Fibroblast of pulmonary artery (primary cell): Measurements from ENCODE around the gene SFTPB.
A peak's percentile ranks its signal among the peaks of the same experiment; 100 is the strongest.
"Not testable (repeated sequence)": the region's sequence is repeated elsewhere in the genome, so short reads cannot be mapped to it uniquely, and the experiment has no call there.

Source experiments
- DNase-seq: peaks from one replicate; pipeline ENCODE4 v3.0.0-alpha.2; 2010; ENCODE audit warnings: low read depth
- H3K4me3 ChIP-seq: replicated peaks from 2 replicates; pipeline ENCODE4 v1.5.1; 2011; ENCODE audit warnings: low read depth, mild to moderate bottlenecking, control low read depth, low read length, moderate library complexity
- CTCF ChIP-seq: IDR thresholded peaks from 2 replicates; pipeline ENCODE4 v1.5.1; 2011; ENCODE audit warnings: mild to moderate bottlenecking, control low read depth, low read length, inconsistent platforms; ENCODE audit errors: missing control alignments

The SFTPB gene

GRCh38 chr2:85619617-85620016 is 48.4 kb downstream of the SFTPB start:
- no peak for DNase-seq
- no peak overlapping the region for H3K4me3 ChIP-seq
- no peak for TF ChIP-seq CTCF

GRCh38 chr2:85617723-85618122 is 50.3 kb downstream of the SFTPB start:
- DNase-seq, H3K4me3 ChIP-seq: not testable (repeated sequence)

- TF ChIP-seq CTCF, result no peak
- no peak for DNase-seq
- H3K4me3 ChIP-seq, result no peak overlapping the region
Measured at GRCh38 chr2:85615413-85615728, 52.6 kb downstream of the SFTPB start.

- not testable (repeated sequence) for H3K4me3 ChIP-seq, DNase-seq
Measured at GRCh38 chr2:85614757-85615156, 53.2 kb downstream of the SFTPB start.

GRCh38 chr2:85613717-85614515 is 54.1 kb downstream of the SFTPB start:
- DNase-seq, result no peak
- no peak for TF ChIP-seq CTCF
- H3K4me3 ChIP-seq, result no peak overlapping the region

- DNase-seq, result peak; percentile 84
- peak within 1 kb of the TSS; percentile 79 for H3K4me3 ChIP-seq
- no peak for TF ChIP-seq CTCF
Measured at GRCh38 chr2:85611705-85612587, 56.1 kb downstream of the SFTPB start, which contains the start of gene C2orf68. Gene C2orf68, minus strand, starts transcription at chr2:85612066. Its CDS starts 82 bp downstream, at chr2:85611984.

- no peak for DNase-seq
- TF ChIP-seq CTCF, result no peak
- H3K4me3 ChIP-seq, result peak overlapping the region; percentile 79
Measured at GRCh38 chr2:85611217-85611704, 56.7 kb downstream of the SFTPB start.
